Measurements from ENCODE around the gene ASF1B.

Gene ASF1B

GRCh38 chr19:14089662-14090508, 46.5 kb downstream of the ASF1B start:
- DNase-seq (ENCODE audit: low read depth), result no peak

GRCh38 chr19:14089412-14089661, 47.1 kb downstream of the ASF1B start:
- H3K4me3 ChIP-seq (ENCODE audit: control insufficient read depth, low read depth, low read length), result peak overlapping the region; percentile 34
- peak; percentile 9 for TF ChIP-seq CTCF (IDR thresholded peaks at IDR 0.05; ENCODE audit: control insufficient read depth, insufficient read depth, low read depth, low read length, missing control alignments)
- no peak for DNase-seq (ENCODE audit: low read depth)

More at GRCh38 chr19:14089662-14090508, 46.5 kb downstream of the ASF1B start:
- TF ChIP-seq CTCF (IDR thresholded peaks at IDR 0.05; ENCODE audit: control insufficient read depth, insufficient read depth, low read depth, low read length, missing control alignments), result no peak
- peak overlapping the region; percentile 78 for H3K4me3 ChIP-seq (ENCODE audit: control insufficient read depth, low read depth, low read length)

- no peak for DNase-seq (ENCODE audit: low read depth)
- no peak for TF ChIP-seq CTCF (IDR thresholded peaks at IDR 0.05; ENCODE audit: control insufficient read depth, insufficient read depth, low read depth, low read length, missing control alignments)
- peak overlapping the region; percentile 34 for H3K4me3 ChIP-seq (ENCODE audit: control insufficient read depth, low read depth, low read length)
Observed at GRCh38 chr19:14088634-14089411, 47.6 kb downstream of the ASF1B start.

- no peak for TF ChIP-seq CTCF (IDR thresholded peaks at IDR 0.05; ENCODE audit: control insufficient read depth, insufficient read depth, low read depth, low read length, missing control alignments)
- no peak overlapping the region for H3K4me3 ChIP-seq (ENCODE audit: control insufficient read depth, low read depth, low read length)
- no peak for DNase-seq (ENCODE audit: low read depth)
Observed at GRCh38 chr19:14086098-14086497, 50.3 kb downstream of the ASF1B start.

GRCh38 chr19:14085309-14085995, 50.9 kb downstream of the ASF1B start, which contains the start of gene C19orf67:
Gene C19orf67, minus strand, starts transcription at chr19:14085783. Its CDS starts 156 bp downstream, at chr19:14085627.
- DNase-seq (ENCODE audit: low read depth), result no peak
- TF ChIP-seq CTCF (IDR thresholded peaks at IDR 0.05; ENCODE audit: control insufficient read depth, insufficient read depth, low read depth, low read length, missing control alignments), result no peak
- H3K4me3 ChIP-seq (ENCODE audit: control insufficient read depth, low read depth, low read length), result no peak within 1 kb of the TSS

GRCh38 chr19:14082675-14082960, 53.8 kb downstream of the ASF1B start:
- TF ChIP-seq CTCF (IDR thresholded peaks at IDR 0.05; ENCODE audit: control insufficient read depth, insufficient read depth, low read depth, low read length, missing control alignments), result no peak
- no peak overlapping the region; the same call in 1 of the 2 replicates for H3K4me3 ChIP-seq (ENCODE audit: control insufficient read depth, low read depth, low read length)

More at GRCh38 chr19:14082675-14082960, 53.8 kb downstream of the ASF1B start:
- no peak for DNase-seq (ENCODE audit: low read depth)

Measured in AG09309 (cell line).